ENCODE results near the gene CECR2.
"Not testable (repeated sequence)": the region's sequence is repeated elsewhere in the genome, so short reads cannot be mapped to it uniquely, and the experiment has no call there.

Gene CECR2

DNA sequence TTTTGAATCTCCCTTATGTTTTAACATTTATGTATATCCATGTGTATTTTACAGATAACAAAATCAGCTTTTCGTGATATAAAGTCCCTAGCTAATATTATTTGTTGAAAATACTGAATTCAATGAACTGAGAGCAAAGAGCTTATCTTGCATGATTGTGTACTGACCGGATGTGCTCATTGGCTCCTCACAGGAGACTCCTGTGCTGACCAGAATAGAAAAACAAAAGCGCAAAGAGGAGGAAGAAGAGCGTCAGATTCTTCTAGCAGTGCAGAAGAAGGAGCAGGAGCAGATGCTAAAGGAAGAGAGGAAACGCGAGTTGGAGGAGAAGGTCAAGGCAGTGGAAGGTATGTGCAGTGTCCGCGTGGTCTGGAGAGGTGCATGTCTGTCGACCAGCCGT lies 154.7 kb downstream of the CECR2 start:
- no peak for DNase-seq

GRCh38 chr22:17536269-17536668 lies 167.0 kb downstream of the CECR2 start:
- no peak for DNase-seq

GRCh38 chr22:17537155-17537554 lies 167.9 kb downstream of the CECR2 start:
- DNase-seq, result no peak

DNA sequence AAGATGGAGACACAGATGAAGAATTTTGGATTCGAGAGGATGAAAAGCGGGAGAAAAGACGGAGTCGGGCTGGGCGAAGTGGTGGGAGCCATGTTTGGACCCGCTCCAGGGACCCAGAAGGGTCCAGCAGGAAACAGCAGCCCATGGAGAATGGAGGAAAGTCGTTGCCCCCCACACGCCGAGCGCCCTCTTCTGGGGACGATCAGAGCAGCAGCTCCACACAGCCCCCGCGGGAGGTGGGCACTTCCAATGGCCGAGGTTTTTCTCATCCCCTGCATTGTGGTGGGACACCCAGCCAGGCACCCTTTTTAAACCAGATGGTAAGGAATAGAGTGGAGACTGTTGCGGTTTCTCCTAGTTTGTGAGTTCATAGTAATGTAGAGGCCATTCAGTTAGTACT lies 171.2 kb downstream of the CECR2 start:
- DNase-seq, result no peak

DNA sequence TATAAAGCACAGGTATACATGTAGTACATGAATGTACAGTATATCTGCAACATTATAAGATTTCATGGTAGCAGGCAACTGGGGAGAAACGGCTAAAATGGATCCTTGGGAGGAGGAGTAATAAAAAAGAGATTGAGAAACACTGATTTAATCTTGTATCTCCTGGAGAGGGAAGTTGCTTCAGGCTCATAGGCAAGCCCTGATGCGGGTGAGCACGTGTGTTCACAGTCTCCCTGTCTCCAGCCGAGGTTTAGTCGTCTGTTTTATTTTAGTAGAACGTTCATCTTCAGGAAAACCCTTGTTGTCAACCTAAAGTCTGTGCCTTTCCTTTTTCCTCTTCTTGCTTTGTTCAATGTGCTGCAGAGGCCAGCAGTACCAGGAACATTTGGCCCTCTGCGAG lies 172.2 kb downstream of the CECR2 start:
- DNase-seq, result no peak

- DNase-seq, result no peak
These were observed 173.2 kb downstream of the CECR2 start for GRCh38 chr22:17542452-17542851.

DNA sequence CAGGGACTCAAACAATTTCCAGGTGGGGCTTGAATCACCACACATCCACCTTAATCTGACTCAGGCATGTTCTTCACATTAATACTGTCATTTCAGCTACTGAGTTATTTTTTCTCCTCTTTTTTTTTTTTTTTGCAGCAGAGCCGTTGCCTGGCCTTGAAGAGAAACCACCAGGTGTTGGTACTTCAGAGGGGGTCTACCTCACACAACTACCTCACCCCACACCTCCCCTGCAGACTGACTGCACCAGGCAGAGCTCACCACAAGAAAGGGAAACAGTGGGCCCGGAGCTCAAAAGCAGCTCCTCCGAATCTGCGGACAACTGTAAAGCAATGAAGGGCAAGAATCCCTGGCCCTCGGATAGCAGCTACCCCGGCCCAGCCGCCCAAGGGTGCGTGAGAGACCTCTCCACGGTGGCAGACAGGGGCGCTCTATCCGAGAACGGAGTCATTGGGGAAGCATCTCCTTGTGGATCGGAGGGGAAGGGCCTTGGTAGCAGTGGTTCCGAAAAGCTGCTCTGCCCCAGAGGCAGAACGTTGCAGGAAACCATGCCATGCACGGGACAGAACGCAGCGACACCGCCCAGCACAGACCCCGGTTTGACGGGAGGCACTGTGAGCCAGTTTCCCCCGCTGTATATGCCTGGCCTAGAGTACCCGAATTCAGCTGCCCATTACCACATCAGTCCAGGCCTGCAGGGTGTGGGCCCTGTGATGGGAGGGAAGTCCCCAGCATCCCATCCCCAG lies 178.9 kb downstream of the CECR2 start:
- DNase-seq, result no peak

GRCh38 chr22:17548756-17549035 lies 179.4 kb downstream of the CECR2 start:
- no peak for DNase-seq

DNA sequence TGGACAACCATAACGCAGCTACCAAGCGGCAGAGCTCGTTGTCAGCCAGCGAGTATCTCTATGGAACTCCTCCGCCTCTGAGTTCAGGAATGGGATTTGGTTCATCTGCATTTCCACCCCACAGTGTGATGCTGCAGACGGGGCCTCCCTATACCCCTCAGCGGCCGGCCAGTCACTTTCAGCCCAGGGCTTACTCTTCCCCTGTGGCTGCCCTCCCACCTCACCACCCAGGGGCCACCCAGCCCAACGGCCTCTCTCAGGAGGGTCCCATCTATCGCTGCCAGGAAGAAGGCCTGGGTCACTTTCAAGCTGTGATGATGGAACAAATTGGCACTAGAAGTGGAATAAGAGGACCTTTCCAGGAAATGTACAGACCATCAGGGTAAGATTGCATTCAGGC lies 179.9 kb downstream of the CECR2 start:
- no peak for DNase-seq

GRCh38 chr22:17549655-17550054 lies 180.4 kb downstream of the CECR2 start:
- no peak for DNase-seq

DNA sequence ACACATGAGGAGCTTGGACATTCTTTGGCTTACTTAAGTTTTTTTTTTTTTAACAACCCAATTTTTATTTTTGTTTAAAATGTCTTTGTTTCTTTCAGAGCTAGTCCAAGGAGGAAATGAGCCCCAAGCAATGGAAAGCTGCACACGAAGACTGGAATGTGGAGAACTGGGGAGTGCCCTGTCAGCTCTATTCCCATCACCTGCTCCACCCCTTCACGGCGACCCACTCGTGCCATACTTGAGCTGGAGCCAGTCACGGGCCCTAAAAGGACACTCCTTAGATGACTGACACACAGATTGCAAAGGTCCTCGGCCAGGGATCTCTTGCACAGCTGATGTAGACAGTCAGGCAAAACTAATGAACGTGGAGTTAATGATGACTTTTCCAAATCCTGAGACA lies 183.5 kb downstream of the CECR2 start:
- DNase-seq, result no peak

- DNase-seq, result no peak
These were observed 185.6 kb downstream of the CECR2 start for GRCh38 chr22:17554814-17555213.

GRCh38 chr22:17559188-17559587 lies 189.9 kb downstream of the CECR2 start:
- DNase-seq, result no peak

DNA sequence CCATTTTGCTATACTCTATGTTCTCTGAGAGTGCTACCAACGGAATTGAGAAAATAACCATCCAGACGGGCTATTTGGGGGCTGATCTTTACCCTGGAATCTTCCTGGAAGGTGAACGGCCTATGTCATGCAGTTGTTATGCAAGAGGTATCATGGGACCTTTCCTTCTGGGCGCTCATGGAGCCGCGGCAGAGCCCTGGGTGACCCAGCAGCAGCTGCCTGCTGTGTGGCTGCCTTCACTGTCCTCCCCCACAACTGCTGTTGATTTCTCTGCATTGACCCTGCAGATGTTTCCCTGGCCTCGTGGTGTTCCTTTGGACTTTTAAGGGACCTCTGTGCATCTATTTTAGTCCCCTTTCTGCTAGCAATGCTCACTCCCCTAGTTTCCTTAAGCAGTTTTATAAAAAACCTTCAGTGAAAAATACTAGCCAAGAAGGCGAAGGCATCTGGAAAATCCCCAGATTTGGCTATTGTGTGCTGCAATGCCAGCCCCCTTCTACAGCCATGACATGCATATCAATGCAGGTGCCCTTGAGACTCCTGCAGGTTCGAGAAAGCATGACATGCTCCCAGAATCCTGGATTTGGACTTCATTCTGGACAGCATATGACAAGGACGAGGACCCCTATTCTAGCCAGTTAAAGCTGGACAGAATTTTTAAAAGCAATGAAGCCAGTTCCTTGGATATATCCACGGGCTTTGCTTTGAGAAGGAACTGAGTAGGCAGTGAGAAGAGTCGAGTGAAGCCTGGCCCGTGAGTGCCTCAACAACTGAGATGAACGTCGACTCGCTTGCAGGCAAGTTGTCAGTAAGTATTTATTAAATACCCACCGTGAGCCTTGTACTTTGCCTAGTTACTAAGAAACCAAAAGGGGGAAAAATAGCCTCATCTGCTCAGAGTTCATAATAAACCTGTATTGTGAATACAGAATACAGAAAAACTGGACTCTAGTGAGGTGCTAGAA lies 193.9 kb downstream of the CECR2 start, which contains the start of gene SLC25A18:
SLC25A18 (plus strand) TSS at position 593 of the 965 bp plus-strand sequence. CDS start 16,447 bp downstream, outside the sequence.
- no peak for DNase-seq

DNA sequence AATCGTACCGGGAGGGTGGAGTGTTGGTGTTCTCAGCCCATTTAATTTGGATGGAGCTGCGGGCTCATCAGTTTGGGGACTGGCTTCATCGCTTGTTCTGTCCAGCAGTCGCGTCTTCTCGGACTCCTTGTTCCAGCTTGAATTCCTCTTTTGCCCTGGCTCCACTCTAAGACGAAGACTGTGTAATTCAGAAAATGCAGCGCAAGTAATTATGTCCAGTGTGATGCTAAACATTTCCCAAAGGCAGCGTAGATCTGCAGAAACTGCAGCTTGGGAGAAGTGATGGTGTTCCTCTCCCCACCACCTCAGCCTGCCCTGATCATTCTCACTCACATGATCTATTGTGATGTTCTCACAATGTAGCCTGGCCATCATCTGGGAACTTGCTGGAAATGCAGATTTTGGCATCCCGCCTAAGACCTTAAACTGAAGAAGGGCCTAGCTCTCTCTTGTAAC lies 194.7 kb downstream of the CECR2 start:
- no peak for DNase-seq

GRCh38 chr22:17566016-17566687 lies 196.9 kb downstream of the CECR2 start:
- DNase-seq, result not testable (repeated sequence)

GRCh38 chr22:17566776-17567175 lies 197.5 kb downstream of the CECR2 start:
- no peak for DNase-seq

GRCh38 chr22:17569971-17570511 lies 200.8 kb downstream of the CECR2 start:
- DNase-seq, result no peak

- DNase-seq, result no peak
These were observed 201.8 kb downstream of the CECR2 start for GRCh38 chr22:17570851-17571631.

DNA sequence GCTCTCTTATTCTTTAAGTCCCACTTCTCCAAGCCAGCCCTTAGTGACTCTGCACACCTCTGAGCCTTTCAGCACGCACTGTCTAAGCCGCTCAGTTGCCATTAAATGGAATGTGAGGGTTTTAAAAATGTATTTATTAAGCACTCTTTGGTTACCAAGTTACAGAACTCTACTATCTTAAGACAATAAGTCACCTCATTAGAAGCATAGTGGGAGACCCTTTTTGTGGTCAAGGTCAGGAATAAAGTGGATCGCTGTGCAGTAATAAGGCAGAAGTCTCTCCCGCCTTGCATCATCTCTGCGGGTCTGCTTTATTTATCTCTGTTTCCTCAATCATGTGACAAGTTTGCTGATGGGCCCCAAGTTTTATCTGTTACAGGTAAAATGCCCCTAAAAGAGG lies 205.9 kb downstream of the CECR2 start:
- no peak for DNase-seq

- no peak for DNase-seq
These were observed 206.4 kb downstream of the CECR2 start for GRCh38 chr22:17575681-17576080.

GRCh38 chr22:17576470-17576869 lies 207.2 kb downstream of the CECR2 start:
- DNase-seq, result no peak
